Left ventricle myocardium inferior (tissue), 1 donor: Measurements from ENCODE around the gene SLC18A3. TPM values are rescaled to one million over a fixed set of nuclear protein-coding genes. Genes with fewer than 3 reads are reported as not detected.

Experiments used
- DNase-seq: peaks from one replicate; pipeline ENCODE4 v3.0.0-alpha.2; 2020
- H3K27ac ChIP-seq: fragments of 200-600 bp; replicated peaks from 2 replicates; pipeline ENCODE4 v1.8.0; 2021
- H3K27me3 ChIP-seq: fragments of 200-600 bp; 2 replicates; pipeline ENCODE4 v1.8.0; 2021; ENCODE audit warnings: low read depth
- H3K36me3 ChIP-seq: fragments of 200-600 bp; 2 replicates; pipeline ENCODE4 v1.8.0; 2021
- H3K4me1 ChIP-seq: fragments of 200-600 bp; 2 replicates; pipeline ENCODE4 v1.8.0; 2021
- H3K4me3 ChIP-seq: fragments of 200-600 bp; 2 replicates; pipeline ENCODE4 v1.8.0; 2021; ENCODE audit warnings: mild to moderate bottlenecking, moderate library complexity
- H3K9me3 ChIP-seq: fragments of 200-600 bp; replicated peaks from 2 replicates; pipeline ENCODE4 v1.8.0; 2021
- intact Hi-C: fragments of 100-400 bp; cut with micrococcal nuclease; formaldehyde crosslinking; loops from one replicate; pipeline ENCODE4 v1.11.0; 2022
- total RNA-seq: library from RNA; stranded (reverse); fragmentation: NEBNext Ultra II Directional; extraction: Animal tissue kit (Norgen Biotek cat#: 25700); gene quantifications from one replicate; pipeline ENCODE4 v1.2.1, GENCODE V29; 2021
- TF ChIP-seq, protein P1 (sequence below): fragments of 200-600 bp; IDR thresholded peaks from 2 replicates; pipeline ENCODE4 v1.8.0; 2021; ENCODE audit warnings: antibody characterized with exemption, mild to moderate bottlenecking, borderline replicate concordance
- donor health status: DM: no; HTN: yes; CAD: no; lungs with severe emphysema.

The SLC18A3 gene
- total RNA-seq, 1 donor from 2014 or later = not detected

DNA sequence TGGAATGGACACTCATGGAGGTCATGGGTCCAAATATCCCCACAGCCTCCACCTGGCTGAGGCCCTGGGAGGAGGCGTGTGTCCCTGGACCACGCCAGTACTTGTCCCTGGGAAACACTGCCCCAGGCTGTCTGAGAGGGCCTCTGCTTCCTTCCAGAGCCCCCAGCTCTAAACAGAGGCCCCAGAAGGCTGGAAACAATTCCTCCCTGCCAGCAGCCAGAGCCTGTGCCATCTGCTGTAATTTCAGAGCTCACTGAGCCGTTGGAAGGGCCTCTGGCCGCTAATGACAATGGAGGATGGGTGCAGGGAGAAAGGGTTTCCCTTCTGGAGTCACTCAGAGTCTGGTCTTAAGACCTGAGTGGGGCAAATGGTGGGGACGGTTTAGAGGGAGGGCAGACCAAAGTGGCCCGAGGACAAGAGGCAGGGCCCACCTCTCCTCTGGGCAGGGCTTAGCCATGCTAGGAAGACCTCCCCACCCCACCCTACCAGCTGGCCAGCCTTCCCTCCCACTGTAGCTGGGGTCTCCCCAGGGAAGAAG lies 10.8 kb downstream of the SLC18A3 start:
- no peak overlapping the region for H3K27ac ChIP-seq
- peaks cover 97% of the 10 kb centered on the region for H3K27me3 ChIP-seq
- no peaks in the 10 kb centered on the region for H3K36me3 ChIP-seq
- no peak overlapping the region for H3K4me3 ChIP-seq
- H3K4me1 ChIP-seq = no peaks in the 10 kb centered on the region
- no peaks in the 10 kb centered on the region for H3K9me3 ChIP-seq
- intact Hi-C loops = no loop called here
- TF ChIP-seq, protein P1, sequence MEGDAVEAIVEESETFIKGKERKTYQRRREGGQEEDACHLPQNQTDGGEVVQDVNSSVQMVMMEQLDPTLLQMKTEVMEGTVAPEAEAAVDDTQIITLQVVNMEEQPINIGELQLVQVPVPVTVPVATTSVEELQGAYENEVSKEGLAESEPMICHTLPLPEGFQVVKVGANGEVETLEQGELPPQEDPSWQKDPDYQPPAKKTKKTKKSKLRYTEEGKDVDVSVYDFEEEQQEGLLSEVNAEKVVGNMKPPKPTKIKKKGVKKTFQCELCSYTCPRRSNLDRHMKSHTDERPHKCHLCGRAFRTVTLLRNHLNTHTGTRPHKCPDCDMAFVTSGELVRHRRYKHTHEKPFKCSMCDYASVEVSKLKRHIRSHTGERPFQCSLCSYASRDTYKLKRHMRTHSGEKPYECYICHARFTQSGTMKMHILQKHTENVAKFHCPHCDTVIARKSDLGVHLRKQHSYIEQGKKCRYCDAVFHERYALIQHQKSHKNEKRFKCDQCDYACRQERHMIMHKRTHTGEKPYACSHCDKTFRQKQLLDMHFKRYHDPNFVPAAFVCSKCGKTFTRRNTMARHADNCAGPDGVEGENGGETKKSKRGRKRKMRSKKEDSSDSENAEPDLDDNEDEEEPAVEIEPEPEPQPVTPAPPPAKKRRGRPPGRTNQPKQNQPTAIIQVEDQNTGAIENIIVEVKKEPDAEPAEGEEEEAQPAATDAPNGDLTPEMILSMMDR = no peak
- no peak for DNase-seq

DNA sequence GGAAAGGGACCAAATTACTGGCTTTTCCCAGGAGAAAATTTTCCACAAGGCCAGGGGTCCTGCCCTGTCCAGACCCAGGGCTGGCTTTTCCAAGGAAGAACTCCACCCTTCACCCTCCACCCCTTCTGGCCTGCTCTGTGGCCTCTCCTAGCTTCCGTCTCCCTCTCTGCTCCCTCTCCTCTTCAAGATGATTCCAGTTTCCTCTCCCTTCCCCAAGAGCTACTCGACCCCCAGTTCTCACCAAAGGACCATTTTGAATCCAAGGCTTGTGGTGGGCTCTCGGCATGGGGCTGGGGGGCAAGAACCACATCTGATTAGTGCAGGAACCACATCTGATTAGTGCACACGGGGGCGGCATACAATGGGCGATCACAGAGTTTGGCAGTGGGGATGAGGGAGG lies 11.5 kb downstream of the SLC18A3 start:
- Histone ChIP-seq H3K27ac (no peak overlapping the region), H3K4me1 (no peaks in the 10 kb centered on the region), H3K4me3 (no peak overlapping the region), H3K9me3 (no peaks in the 10 kb centered on the region), H3K27me3 (peaks cover 94% of the 10 kb centered on the region), H3K36me3 (no peaks in the 10 kb centered on the region)
- intact Hi-C loops = no loop called here
- TF ChIP-seq, protein P1 = no peak
- DNase-seq = no peak

DNA sequence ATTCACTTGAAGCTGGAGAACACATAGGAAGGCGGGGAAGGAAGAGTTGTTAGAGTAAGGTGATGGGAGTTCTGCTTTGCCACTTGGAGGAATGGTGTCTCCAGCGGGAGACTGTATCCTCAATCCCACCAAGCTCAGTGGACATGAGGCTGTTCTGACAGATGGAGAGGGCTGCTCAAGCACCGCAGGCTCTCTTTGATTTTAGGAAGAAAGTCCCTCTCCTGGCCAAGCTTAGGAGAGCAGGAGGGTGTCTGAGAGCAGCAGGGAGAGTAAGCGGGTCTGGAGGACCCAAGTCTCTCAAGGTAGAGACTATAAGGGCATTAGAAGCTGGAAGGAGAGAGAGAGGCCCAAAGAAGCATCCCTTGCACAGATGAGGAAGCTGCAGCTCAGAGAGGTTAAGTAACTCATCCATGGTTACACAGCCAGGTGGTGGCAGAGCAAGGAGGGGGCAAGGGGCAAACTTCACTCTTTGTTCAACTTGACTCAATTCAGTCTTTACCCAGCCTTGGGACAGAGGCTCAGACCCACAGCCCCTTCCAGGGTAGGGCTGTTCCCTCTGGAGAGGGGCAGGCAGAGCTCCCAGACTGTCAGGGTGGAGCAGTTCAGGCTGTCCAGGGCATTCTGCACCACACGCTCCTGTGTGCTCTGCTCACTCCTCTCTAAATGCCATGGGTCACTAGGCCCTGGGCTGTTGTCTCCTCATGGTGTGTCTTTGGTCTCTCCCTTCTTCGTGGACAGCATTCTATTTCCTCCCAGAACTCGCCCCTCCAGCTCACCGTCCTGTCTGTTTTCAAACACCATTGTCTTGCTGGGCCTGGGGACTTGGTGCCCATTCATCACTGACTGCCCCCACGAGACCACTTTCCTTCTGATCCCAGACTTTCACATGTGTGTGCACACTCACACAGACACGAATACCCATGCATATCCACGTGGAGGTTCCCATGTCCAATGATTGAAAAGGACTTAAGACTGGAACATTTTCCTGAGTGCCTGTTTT lies 12.6 kb downstream of the SLC18A3 start:
- Histone ChIP-seq H3K4me3 (no peak overlapping the region), H3K9me3 (no peaks in the 10 kb centered on the region), H3K4me1 (no peaks in the 10 kb centered on the region), H3K36me3 (no peaks in the 10 kb centered on the region), H3K27ac (no peak overlapping the region), H3K27me3 (peaks cover 82% of the 10 kb centered on the region)
- no peak for DNase-seq
- TF ChIP-seq, protein P1 = no peak
- intact Hi-C loops = no loop called here

DNA sequence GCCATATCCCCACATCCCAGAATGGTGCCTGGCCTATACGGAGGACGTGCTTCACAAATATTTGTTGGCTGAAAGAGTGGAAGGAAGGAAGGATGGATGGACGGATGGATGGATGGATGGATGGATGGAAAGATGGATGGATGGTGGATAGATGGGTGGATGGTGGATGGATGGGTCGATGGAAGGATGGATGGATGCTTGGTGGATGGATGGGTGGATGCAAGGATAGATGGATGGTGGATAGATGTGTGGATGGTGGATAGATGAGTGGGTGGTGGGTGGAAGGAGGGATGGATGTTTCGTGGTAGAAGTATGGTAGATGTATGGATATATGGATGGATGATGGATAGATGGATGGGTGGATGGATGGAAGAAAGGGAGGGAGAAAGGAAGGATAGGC lies 14.5 kb downstream of the SLC18A3 start:
- Histone ChIP-seq H3K9me3 (no peaks in the 10 kb centered on the region), H3K27ac (no peak overlapping the region), H3K4me3 (no peak overlapping the region), H3K4me1 (no peaks in the 10 kb centered on the region), H3K27me3 (peaks cover 74% of the 10 kb centered on the region), H3K36me3 (no peaks in the 10 kb centered on the region)
- intact Hi-C loops = no loop called here
- TF ChIP-seq, protein P1 = no peak
- no peak for DNase-seq

DNA sequence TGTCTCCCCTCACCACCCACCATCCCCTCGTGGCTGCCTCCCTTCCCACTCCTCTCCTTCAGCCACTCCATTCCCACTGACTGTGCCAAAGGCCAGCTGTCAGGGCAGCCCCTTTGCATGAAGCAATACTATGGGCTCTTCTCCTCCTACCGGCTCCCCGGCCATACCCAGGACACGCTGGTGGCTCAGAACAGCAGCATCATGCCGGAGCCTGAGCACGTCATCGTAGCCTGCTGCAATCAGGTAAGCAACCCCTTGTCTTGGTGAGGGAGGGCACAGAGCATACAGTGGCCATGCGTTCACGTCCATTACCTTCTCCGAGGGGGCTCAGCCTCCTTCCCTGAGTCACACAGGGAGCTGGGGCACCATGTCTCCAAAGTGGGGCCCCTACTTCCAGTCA lies 15.3 kb downstream of the SLC18A3 start:
- intact Hi-C loops = no loop called here
- no peaks in the 10 kb centered on the region for H3K9me3 ChIP-seq
- no peak overlapping the region for H3K4me3 ChIP-seq
- TF ChIP-seq, protein P1 = no peak
- H3K27me3 ChIP-seq = peaks cover 69% of the 10 kb centered on the region
- no peaks in the 10 kb centered on the region for H3K4me1 ChIP-seq
- DNase-seq = no peak
- no peaks in the 10 kb centered on the region for H3K36me3 ChIP-seq
- H3K27ac ChIP-seq = no peak overlapping the region
